Endothelial cell of umbilical vein (primary cell): Measurements from ENCODE around the gene WDR77. TPM values are rescaled to one million over a fixed set of nuclear protein-coding genes. Genes with fewer than 3 reads are reported as not detected.

Source experiments
- BruUV-seq: library from RNA; stranded (reverse); fragments of 400-500 nt; replicated peaks from 2 replicates; lab custom pipeline; 2021; lab: Mats Ljungman, UMichigan
- CTCF ChIA-PET: fragments of 300-600, 350-600 bp; sonication (Branson Sonifier 250); formaldehyde crosslinking; loops from one replicate; lab custom pipeline; 2021; ENCODE audit warnings: antibody characterized with exemption, inconsistent platforms; lab: Charles Lee
- POLR2A ChIA-PET: fragments of 300-600, 350-600 bp; sonication (Branson Sonifier 250); formaldehyde crosslinking; loops from one replicate; lab custom pipeline; 2021; ENCODE audit warnings: antibody characterized with exemption, inconsistent platforms; lab: Charles Lee
- DNase-seq: peaks from one replicate; pipeline ENCODE4 v3.0.0-alpha.2; 2011; ENCODE audit warnings: low read depth, low spot score
- FAIRE-seq: peaks from 2 replicates; lab custom pipeline; 2011; peaks lifted over from hg19 to GRCh38; lab: Jason Lieb, UNC
- H2AFZ ChIP-seq: 2 replicates; pipeline ENCODE4 v1.6.0; 2012; ENCODE audit warnings: low read depth, low read length, control low read depth, inconsistent platforms
- H3K27ac ChIP-seq: 2 replicates; pipeline ENCODE4 v1.5.1; 2011; ENCODE audit warnings: low read depth, mild to moderate bottlenecking, control low read depth, low read length, moderate library complexity; ENCODE audit not compliant: insufficient read depth
- H3K27me3 ChIP-seq, 2 experiments: 2 replicates each; pipeline versions ENCODE4 v1.6.0 to v1.6.1; 2011; ENCODE audit warnings: low read length in 2 of 2, mixed read lengths in 1 of 2; ENCODE audit not compliant: control insufficient read depth in 2 of 2, insufficient read depth in 2 of 2
- H3K36me3 ChIP-seq, 2 experiments: 2 replicates in 1 of 2; 3 replicates in 1 of 2; pipeline ENCODE4 v1.5.1; 2011; ENCODE audit warnings: low read length in 2 of 2, mild to moderate bottlenecking in 1 of 2, moderate library complexity in 1 of 2; ENCODE audit not compliant: control insufficient read depth in 2 of 2, insufficient read depth in 2 of 2; ENCODE audit errors: extremely low read depth in 1 of 2
- H3K4me1 ChIP-seq: 3 replicates; pipeline ENCODE4 v1.5.1; 2011; ENCODE audit warnings: mild to moderate bottlenecking, low read length; ENCODE audit not compliant: control insufficient read depth, insufficient read depth; ENCODE audit errors: extremely low read depth
- H3K4me2 ChIP-seq: 2 replicates; pipeline ENCODE4 v1.6.1; 2011; ENCODE audit warnings: low read length, control low read depth, mixed read lengths; ENCODE audit not compliant: insufficient read depth
- H3K4me3 ChIP-seq, 3 experiments: fragments of 200-600 bp in 1 of 3; sonication (generic), shearing (Covaris generic) in 1 of 3; replicated peaks in 1 of 3; 2 replicates each; pipeline ENCODE4 v1.5.1; 2011 to 2016; ENCODE audit warnings: control low read depth in 3 of 3, low read length in 3 of 3, mild to moderate bottlenecking in 2 of 3, inconsistent platforms in 1 of 3, low read depth in 1 of 3, moderate library complexity in 1 of 3; ENCODE audit not compliant: insufficient read depth in 1 of 3
- H3K79me2 ChIP-seq: 2 replicates; pipeline ENCODE4 v1.6.0; 2012; ENCODE audit warnings: low read length, inconsistent platforms; ENCODE audit not compliant: control insufficient read depth, insufficient read depth
- H3K9ac ChIP-seq: replicated peaks from 2 replicates; pipeline ENCODE3; 2011; ENCODE audit warnings: low read length, control low read depth; ENCODE audit not compliant: insufficient read depth; ENCODE audit errors: extremely low read depth
- H3K9me1 ChIP-seq: replicated peaks from 3 replicates; pipeline ENCODE4 v1.6.0; 2011; ENCODE audit warnings: mild to moderate bottlenecking, low read length; ENCODE audit not compliant: control insufficient read depth, insufficient read depth; ENCODE audit errors: extremely low read depth
- H3K9me3 ChIP-seq: replicated peaks from 2 replicates; pipeline ENCODE4 v1.5.1; 2012; ENCODE audit warnings: low read length, inconsistent platforms; ENCODE audit not compliant: control insufficient read depth, insufficient read depth
- H4K20me1 ChIP-seq: replicated peaks from 2 replicates; pipeline ENCODE3; 2011; ENCODE audit warnings: mild to moderate bottlenecking, low read length; ENCODE audit not compliant: control insufficient read depth, insufficient read depth; ENCODE audit errors: extremely low read depth
- FOS ChIP-seq: IDR thresholded peaks from 2 replicates; pipeline ENCODE4 v1.6.1; 2011; ENCODE audit warnings: mild to moderate bottlenecking, low read length, moderate library complexity, borderline replicate concordance; ENCODE audit not compliant: insufficient read depth
- GATA2 ChIP-seq: IDR thresholded peaks from 2 replicates; pipeline ENCODE4 v1.7.0; 2011; ENCODE audit warnings: low read depth, mild to moderate bottlenecking, moderate library complexity, mixed read lengths, low read length; ENCODE audit not compliant: insufficient read length, insufficient read depth
- JUN ChIP-seq: IDR thresholded peaks from 2 replicates; pipeline ENCODE4 v1.6.1; 2011; ENCODE audit warnings: borderline replicate concordance, low read depth; ENCODE audit not compliant: insufficient read length, insufficient read depth
- MYC ChIP-seq: IDR thresholded peaks from one replicate; pipeline ENCODE4 v1.6.1; 2011; ENCODE audit warnings: mild to moderate bottlenecking, low read depth, low read length
- POLR2A ChIP-seq: IDR thresholded peaks from 2 replicates; pipeline ENCODE4 v1.6.1; 2012; ENCODE audit warnings: low read depth, mild to moderate bottlenecking, control low read depth, low read length
- POLR2AphosphoS5 ChIP-seq: IDR thresholded peaks from 2 replicates; pipeline ENCODE4 v1.6.1; 2012; ENCODE audit warnings: low read depth, mild to moderate bottlenecking, control low read depth, low read length, moderate library complexity; ENCODE audit not compliant: insufficient read depth
- dilution Hi-C: fragments of 300-500 bp; cut with MboI; formaldehyde crosslinking; loops from one replicate; pipeline ENCODE4 v1.15.0; 2019; ENCODE audit warnings: low sequenced_read_pairs; ENCODE audit not compliant: extremely low pct_ligation_motif_present
- intact Hi-C: fragments of 100-400 bp; cut with micrococcal nuclease; formaldehyde crosslinking; loops from one replicate; pipeline ENCODE4 v1.10.0; 2022
- polyA plus RNA-seq, 4 experiments: library from polyadenylated mRNA; depleted of rRNA in 3 of 4; stranded (reverse) in 3 of 4; unstranded in 1 of 4; fragments of >200 nt; gene quantifications; 2 replicates each; pipeline versions ENCODE4 v1.2.1 to v1.2.3, GENCODE V29; 2011 to 2012; ENCODE audit warnings: missing spikeins in 1 of 4
- total RNA-seq: library from RNA; stranded (reverse); gene quantifications from 2 replicates; pipeline ENCODE4 v1.2.3, GENCODE V29; 2021
- TF ChIP-seq, protein P1 (sequence below): IDR thresholded peaks from 2 replicates; pipeline ENCODE4 v1.6.1; 2011; ENCODE audit not compliant: insufficient read depth, insufficient read length
- TF ChIP-seq, protein P2 (sequence below), 2 donors: IDR thresholded peaks; 1 replicate in 1 of 2; 2 replicates in 1 of 2; pipeline ENCODE4 v1.5.1; 2011; ENCODE audit warnings: low read length in 2 of 2, mild to moderate bottlenecking in 2 of 2, moderate library complexity in 2 of 2, control low read depth in 1 of 2, inconsistent platforms in 1 of 2, low read depth in 1 of 2; ENCODE audit not compliant: insufficient read depth in 1 of 2; ENCODE audit errors: extremely low read depth in 1 of 2

The WDR77 gene
- total and polyA plus RNA-seq, 2 donors (not counting 3 experiments of a cell fraction or from before 2014, with no cell fraction given): 41.3 to 116 TPM

DNA sequence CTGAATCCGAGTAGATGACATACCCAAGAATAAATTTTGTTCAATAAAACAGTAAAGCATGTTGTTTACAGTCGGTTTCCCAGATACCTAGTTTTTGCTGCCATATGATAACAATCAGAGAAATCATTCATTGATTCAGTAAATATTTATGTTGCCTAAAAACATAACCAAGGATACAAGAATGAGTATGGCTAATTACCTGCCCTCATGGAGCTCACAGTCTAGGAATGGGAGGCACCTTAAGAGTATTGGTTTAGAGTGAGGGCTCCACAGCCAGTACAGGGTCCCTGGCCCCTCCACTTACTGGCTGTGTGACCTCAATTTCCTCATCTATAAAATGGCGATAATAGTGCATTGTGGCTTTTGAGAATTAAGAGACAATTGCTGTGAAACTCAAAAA lies 1.1 kb upstream of the WDR77 start:
- intact Hi-C loops (no loop called here), dilution Hi-C loops (no loop called here)
- Histone ChIP-seq H3K9ac (peak overlapping the region; percentile 95), H3K4me1 (peaks cover 21% of the 10 kb centered on the region), H3K27ac (peak overlapping the region; percentile 74), H3K4me3 (peak overlapping the region; percentile 72 to 96 (median 87)), H3K4me2 (peak overlapping the region; percentile 98), H3K9me1 (no peaks in the 10 kb centered on the region), H3K27me3 (no peaks in the 10 kb centered on the region), H4K20me1 (peaks cover 3% of the 10 kb centered on the region), H3K9me3 (no peaks in the 10 kb centered on the region), H3K79me2 (peaks cover 87% of the 10 kb centered on the region), H2AFZ (peak overlapping the region; percentile 75), H3K36me3 (peaks cover 1 to 7% of the 10 kb centered on the region in 2 experiments)
- ChIA-PET POLR2A (no interaction called here), CTCF (interaction anchor here (1.1 kb wide), 1 partner anchor 10 kb away, joined by 3 read pairs; no protein-coding TSS in a partner anchor)
- no TSS peak for BruUV-seq
- no peak for FAIRE-seq
- TF ChIP-seq POLR2A: no peak
- no peak for TF ChIP-seq JUN
- no peak for TF ChIP-seq GATA2
- no peak for TF ChIP-seq FOS
- no peak for DNase-seq

DNA sequence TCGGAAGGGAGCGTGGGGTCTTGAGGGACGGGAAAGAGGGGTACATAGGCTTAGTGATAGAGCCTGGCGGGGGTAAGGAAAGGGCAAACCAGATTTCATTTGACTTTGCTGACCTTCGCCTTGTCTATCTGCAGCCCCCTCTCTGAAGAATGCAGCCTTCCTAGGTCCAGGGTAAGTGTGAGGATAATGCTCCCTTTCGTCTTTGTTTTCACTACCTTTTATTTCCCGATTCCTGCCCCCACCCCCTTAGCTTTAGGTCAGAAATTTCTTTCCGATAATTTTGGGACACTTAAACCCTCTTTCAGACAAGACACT lies 604 bp upstream of the WDR77 start:
- ChIA-PET CTCF (interaction anchor here (1.2 kb wide), 2 partner anchors 59 to 227 kb away, joined by 4 to 5 read pairs; no protein-coding TSS in a partner anchor), POLR2A (no interaction called here)
- intact Hi-C loops: loop anchor here (1.0 kb wide), 2 partner anchors 58 to 306 kb away; partner anchors contain the start of gene DDX20

More for the DNA sequence above, 604 bp upstream of the WDR77 start:
- H3K9me3 ChIP-seq: no peaks in the 10 kb centered on the region
- dilution Hi-C loops: no loop called here
- H3K4me2 ChIP-seq: peak overlapping the region; percentile 98
- peak overlapping the region; percentile 75 for H2AFZ ChIP-seq
- DNase-seq (no peak), FAIRE-seq (no peak)
- H3K9me1 ChIP-seq: no peaks in the 10 kb centered on the region
- H3K36me3 ChIP-seq: peaks cover 2 to 7% of the 10 kb centered on the region in 2 experiments
- peaks cover 85% of the 10 kb centered on the region for H3K79me2 ChIP-seq
- TF ChIP-seq JUN (no peak), POLR2AphosphoS5 (no peak), MYC (no peak), POLR2A (no peak), GATA2 (no peak)
- TF ChIP-seq, protein P1, sequence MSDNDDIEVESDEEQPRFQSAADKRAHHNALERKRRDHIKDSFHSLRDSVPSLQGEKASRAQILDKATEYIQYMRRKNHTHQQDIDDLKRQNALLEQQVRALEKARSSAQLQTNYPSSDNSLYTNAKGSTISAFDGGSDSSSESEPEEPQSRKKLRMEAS: no peak
- TF ChIP-seq, protein P2, sequence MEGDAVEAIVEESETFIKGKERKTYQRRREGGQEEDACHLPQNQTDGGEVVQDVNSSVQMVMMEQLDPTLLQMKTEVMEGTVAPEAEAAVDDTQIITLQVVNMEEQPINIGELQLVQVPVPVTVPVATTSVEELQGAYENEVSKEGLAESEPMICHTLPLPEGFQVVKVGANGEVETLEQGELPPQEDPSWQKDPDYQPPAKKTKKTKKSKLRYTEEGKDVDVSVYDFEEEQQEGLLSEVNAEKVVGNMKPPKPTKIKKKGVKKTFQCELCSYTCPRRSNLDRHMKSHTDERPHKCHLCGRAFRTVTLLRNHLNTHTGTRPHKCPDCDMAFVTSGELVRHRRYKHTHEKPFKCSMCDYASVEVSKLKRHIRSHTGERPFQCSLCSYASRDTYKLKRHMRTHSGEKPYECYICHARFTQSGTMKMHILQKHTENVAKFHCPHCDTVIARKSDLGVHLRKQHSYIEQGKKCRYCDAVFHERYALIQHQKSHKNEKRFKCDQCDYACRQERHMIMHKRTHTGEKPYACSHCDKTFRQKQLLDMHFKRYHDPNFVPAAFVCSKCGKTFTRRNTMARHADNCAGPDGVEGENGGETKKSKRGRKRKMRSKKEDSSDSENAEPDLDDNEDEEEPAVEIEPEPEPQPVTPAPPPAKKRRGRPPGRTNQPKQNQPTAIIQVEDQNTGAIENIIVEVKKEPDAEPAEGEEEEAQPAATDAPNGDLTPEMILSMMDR (IDR thresholded peaks at IDR 0.05; ENCODE audit: extremely low read depth in 1 of 2, insufficient read depth in 1 of 2, low read depth in 1 of 2, low read length in 2 of 2): no peak
- H3K4me3 ChIP-seq: peak overlapping the region; percentile 72 to 96 (median 87)
- peaks cover 3% of the 10 kb centered on the region for H4K20me1 ChIP-seq
- peak overlapping the region; percentile 74 for H3K27ac ChIP-seq
- peak overlapping the region; percentile 95 for H3K9ac ChIP-seq
- peaks cover 21% of the 10 kb centered on the region for H3K4me1 ChIP-seq
- H3K27me3 ChIP-seq: no peaks in the 10 kb centered on the region
- no TSS peak for BruUV-seq
